ENCODE results near the gene KIRREL3. TPM values are rescaled to one million over a fixed set of nuclear protein-coding genes. Genes with fewer than 3 reads are reported as not detected.

The KIRREL3 gene
- total RNA-seq, 1 donor from 2014 or later: 26.5 TPM

DNA sequence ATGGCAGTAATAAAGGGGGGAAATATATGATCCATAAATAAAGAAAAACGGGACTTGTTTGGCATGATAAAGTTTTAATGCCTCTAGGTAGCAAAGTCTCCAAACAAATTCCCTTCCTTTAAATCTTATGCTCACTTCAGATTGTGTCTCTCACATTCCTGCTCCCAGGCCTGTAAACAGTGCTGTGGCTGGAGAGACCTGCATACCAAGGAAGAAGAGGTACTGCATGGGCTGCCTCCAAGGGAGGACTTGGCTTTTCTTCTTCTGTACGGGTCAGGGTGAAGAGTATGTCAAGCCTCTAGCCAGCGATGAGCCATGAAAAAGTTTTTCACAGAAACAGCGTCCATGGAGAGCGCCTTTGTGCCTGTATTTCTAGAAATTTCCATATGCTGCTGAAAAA, 161.8 kb downstream of the KIRREL3 start:
- FAIRE-seq (no peak), DNase-seq (ENCODE audit: low spot score in 2 of 2) (no peak)

DNA sequence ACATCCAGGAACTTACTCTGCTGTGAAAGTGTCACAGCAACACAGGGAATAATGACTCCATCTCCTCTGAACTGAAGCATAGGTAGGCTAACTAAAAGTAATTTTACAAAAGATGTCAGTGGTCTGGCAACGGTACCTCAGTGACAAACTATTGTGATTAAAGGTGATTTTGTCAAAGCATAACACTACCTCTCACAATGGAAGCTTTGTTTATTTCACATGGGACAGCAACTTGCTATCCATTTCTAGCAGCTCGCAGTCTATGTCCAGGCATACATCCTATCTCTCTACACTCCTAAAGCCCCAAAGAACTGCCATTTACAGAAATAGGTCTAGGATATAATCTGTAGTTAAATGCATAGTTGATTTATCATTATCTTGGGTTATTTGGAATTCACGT, 163.0 kb downstream of the KIRREL3 start:
- DNase-seq (ENCODE audit: low spot score in 2 of 2) (no peak), FAIRE-seq (no peak)

DNA sequence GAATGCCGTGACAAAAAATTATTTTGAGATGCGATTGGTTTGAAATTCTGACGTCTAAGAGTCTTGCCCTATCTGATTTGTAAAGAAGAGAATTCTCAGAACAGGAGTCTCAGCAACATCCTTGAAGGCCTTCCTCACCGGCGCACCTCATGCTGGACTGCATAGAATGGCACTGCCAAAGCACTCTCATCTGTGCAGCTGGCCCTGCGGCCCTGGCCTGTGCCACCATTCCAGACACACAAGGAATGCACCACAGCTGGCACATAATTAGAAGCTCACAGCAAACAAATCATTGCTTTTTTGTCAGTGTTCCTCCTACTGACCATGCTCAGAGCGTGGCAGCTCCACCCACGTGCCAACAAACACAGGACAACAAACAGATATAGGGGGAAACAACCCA, 166.0 kb downstream of the KIRREL3 start:
- DNase-seq (ENCODE audit: low spot score in 2 of 2) (no peak), FAIRE-seq (no peak)

DNA sequence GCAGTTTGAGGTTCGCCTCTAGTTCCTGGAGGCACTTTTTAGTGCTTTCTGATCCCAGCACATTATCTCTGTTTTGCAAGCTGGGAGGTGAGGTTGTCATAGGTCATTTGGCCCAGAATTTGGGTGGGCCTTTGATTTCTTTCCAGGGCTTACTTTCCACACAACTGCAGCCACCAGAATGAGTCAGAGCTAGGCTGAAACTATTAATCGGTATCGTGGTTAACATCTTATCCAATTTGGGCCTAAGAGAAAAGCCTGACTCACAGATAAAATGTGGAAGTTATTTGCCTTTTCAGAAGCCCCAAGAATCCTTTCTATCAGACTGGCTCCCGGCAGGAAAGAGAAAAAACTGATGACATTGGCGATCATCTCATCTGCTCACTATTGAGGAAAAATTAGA, 166.4 kb downstream of the KIRREL3 start:
- DNase-seq (ENCODE audit: low spot score in 2 of 2): no peak
- no peak for FAIRE-seq

DNA sequence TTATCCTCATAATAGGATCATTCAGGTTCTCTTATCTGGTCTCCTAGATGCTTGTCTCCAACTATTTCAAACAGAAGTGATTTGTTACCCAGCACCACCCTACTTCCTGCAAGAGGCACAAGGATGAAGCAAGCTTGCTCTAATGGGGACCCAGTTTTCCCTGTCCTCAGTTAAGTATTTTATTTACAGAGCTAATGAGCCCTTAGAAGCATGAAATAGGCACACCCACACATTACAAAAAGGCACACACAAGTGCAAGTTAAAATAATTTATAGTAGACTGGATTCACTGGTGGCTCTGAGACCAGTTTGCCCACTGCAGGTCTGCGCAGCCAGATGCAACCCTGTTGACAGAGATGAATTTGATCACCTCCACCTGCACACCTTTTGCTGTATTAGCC, 167.5 kb downstream of the KIRREL3 start:
- FAIRE-seq: no peak
- no peak for DNase-seq (ENCODE audit: low spot score in 2 of 2)

DNA sequence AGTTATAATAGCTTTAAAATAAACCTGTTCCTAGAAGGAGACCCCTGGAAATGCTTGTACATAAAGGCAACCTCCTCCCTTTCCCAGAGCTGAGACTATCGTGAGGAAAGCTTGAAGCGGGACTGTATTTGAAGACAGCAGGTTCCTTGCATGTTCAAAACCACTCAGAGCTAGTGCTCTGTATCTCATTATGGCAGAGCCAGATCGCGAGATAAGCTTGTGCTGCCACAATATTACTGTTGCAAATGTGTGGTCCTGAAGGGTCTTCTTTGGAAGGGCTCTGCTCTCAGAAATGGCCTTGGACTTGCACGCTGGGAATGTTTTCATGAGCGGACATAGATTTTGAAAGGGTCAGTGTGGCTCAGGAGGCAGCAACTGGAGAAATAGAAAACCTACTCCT, 168.2 kb downstream of the KIRREL3 start:
- no peak for FAIRE-seq

DNA sequence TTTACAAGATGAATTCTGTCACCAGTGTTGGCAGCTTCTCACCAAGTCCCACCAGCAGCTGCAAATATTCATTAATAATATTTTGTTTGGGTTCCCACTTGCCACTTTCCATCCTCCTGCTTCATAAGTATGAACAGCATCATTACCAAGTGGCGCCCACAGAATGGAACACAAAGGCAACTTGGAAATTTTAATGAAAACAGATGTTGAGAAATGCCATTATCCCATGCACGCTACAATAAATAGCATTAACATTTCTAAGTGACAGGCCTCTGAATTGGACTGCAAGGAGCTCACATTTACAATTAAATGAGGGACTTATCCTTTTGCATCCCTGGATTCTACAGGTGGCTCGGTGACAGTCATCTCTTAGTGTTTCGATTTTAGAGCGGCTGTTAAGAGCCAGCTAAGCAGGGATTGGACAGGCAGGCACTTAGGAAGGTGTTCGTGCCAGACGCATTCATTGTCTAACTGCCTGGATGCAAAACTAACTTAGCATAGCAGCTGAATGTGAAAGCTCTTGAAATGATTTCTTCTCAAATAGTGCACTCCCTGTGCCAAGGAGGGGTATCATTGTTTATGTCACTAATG, 170.3 kb downstream of the KIRREL3 start:
- FAIRE-seq: no peak
- DNase-seq (ENCODE audit: low spot score in 2 of 2): no peak

More for the DNA sequence above, 168.2 kb downstream of the KIRREL3 start:
- no peak for DNase-seq (ENCODE audit: low spot score in 2 of 2)

DNA sequence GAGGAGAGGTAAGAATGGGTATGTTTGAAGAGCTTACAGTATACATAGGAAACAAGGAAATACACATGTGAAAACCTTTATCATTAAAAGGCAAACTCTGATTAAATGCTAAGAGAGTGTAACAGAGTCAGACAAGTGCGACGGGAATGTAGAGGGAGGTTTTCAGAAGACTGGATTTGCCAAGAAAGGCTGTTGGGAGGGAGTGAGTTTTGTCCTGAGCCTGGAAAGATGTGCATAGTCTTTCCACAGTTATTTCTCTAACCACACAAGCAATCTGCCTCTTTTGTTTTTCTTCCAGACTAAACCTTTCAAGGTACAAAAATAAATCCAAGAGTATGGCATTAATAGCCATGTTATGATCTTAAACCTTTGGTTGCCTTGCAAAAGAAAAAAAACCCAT, 170.9 kb downstream of the KIRREL3 start:
- DNase-seq (ENCODE audit: low spot score in 2 of 2): no peak
- FAIRE-seq: no peak

DNA sequence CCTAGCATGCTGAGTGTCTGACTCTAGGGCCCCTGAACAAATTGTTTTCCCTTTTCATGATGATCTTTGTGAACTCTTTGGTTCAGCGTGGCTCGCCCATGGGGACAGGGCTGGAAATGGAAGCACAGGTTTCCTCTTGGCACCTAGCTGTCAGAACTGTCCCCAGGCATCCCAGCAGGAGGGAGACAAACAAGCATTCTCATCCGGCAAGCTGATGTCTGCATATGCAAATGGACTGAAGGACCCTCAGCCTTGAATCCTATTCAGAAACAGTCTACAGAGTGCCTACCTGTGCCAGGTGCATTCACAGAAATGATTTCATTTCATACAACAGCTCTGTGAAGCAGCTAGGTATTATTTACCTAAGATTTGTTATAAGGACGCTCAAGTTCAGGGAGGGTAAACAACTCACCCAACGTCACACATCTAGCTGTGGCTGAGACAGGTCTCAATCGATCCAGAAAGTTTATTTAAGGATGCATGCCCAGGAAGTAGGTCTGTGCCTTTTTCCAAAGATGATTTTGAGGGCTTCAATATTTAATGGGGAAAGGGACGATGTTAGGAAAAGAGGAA, 176.4 kb downstream of the KIRREL3 start:
- DNase-seq (ENCODE audit: low spot score in 2 of 2) (no peak), FAIRE-seq (no peak)

DNA sequence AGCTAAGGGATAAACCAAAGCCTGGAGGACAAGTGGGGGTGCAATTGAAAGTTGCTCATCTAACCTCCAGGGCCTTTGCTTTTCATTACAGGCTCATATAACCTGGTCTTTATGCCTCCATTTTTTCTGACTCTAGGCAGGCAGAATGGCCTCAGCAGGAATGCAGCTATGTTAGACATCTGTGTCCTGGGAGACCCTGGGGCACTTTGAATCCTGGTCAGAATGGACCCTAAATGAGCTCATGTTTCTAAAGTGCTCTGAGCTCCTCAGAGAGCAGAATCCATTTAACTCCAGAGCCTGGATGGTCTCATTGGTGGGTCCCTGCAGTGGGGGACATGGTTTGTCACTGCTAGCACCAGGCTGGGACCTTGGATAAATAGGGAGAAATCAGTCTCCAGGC, 177.3 kb downstream of the KIRREL3 start:
- FAIRE-seq (no peak), DNase-seq (ENCODE audit: low spot score in 2 of 2) (no peak)

DNA sequence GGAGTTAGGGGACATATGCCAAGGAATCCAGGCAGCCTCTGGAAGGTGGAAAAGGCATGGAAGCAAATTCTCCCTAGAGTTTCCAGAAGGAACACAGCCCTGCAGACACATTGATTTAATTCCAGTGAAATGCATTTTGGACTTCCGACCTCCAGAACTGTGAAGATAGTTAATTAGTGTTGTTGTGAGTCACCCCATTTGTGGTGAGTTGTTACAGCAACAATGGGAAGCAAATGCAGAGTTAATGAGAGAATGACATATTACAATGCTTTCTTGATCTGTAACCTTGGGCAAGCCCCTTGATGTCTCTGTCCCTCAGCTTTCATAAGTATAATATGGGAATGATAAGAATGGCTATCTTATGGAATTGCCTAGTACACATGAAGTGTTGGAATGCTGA, 178.7 kb downstream of the KIRREL3 start:
- DNase-seq (ENCODE audit: low spot score in 2 of 2) (no peak), FAIRE-seq (no peak)

DNA sequence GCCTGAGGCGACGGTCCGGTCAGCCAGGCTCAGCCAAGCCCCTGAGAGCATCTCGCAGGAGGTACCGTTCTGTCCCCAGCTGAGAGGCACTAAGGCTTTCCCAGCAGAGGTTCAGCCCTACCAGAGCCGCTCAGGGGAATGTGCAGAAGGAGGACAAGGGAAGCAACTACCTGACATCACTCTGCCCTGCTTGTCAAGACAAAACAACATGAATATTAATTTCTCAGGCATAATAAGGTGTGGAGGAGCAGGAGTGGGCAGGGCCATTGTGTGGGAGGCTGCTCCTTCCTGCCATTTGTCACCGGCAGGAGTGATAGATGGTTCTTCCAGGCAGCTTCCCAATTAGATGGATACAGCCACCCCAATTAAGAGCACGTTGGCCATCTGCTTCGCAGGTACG, 181.4 kb downstream of the KIRREL3 start:
- no peak for DNase-seq (ENCODE audit: low spot score in 2 of 2)
- FAIRE-seq: no peak

DNA sequence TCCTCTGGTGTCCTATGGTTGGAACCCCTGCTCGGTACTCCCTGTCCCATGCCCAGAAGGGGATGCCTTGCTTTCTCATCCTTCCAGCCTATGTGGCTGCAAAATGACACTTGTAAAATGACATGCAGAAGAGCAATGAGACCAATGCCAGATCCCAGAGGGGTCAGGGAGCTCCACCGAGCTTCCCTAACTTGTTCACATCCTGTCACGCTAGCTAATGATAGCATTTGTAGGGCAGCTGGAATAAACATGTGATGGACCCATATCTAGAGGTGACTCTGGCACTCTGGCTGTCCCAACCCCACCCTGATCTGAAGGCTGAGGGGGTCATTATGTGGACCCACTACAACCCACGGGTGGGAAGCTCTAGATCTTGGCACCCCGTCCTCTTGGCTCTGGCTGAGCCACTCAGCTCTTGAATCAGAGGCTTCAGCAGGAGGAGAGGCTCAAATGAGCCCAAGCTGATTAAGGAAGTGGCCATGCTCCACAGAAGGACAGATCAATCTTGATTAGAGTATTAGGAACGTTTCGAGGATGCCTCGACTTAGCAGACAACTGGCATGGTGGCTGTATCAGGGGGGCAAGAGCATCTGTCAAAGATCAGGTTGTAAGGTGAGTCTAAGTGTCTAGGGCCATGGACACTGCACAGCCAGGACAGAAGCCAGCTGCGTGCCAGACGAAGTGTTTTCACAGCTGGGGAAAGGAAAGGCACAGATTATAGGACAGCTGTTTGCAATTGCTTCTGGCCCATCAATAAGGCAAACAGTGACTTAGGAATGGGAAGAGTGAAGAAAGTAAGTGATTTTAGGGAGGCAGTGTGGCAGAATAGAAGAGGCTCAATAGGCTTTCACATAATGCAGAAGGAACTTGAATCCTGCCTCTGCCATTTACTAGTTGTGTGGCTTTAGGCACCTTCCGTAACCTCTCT, 182.8 kb downstream of the KIRREL3 start:
- FAIRE-seq: no peak
- DNase-seq (ENCODE audit: low spot score in 2 of 2): no peak

DNA sequence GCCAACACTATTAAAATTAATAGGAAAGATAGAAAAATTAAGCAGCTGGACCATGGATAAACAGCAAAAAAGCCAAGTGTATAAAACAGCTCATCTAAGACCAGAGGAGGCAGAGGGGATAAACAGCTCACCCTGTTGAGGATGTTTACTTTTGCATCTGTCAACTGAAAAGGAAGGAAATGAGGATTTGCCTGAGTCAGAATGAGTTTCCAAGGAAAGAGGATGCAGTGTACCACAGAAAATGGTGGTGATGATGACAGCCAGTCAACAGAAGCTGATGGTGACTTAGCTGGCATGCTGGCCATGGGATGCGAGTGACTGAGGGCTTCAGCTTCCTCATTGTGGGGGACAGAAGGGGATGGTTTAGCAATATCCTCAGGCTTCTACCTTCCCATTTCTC, 183.5 kb downstream of the KIRREL3 start:
- FAIRE-seq: no peak
- no peak for DNase-seq (ENCODE audit: low spot score in 2 of 2)

DNA sequence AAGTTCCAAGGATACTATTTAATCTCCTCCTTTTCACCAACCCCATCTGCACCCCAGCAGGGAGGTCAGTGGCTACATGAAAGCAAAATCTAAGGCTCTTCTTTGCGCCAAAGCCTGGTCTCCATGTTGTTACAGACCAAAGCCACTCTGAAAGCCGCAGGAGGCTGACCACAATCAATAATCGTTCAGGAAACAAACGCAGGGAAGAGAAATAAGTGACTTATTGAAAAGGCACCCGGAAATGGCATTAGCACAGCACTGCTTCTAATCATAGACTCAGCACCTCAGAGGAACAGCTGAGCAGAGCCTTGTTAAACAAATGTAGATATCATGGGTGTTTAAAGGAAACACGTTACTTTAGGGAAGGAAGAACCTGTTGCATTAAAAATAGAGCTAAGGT, 183.9 kb downstream of the KIRREL3 start:
- DNase-seq (ENCODE audit: low spot score in 2 of 2) (no peak), FAIRE-seq (no peak)

DNA sequence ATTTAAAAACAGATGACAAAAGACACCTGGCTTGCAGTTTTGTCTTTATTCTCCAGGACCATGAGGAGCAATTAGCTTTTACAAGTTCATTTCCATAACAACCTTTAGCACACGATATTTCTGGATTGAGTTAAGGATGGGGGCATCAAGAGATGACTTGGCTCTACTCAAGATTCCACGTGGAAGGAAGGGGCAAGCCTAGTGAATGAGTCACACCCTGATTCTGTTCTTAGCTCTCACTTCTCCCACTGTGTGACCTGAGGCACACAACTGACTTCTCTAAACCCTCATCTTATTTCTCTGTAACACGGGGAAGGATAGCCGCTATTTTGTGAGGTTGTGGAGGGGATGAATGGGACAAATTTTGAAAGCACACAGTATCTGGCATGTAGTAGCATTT, 185.5 kb downstream of the KIRREL3 start:
- no peak for DNase-seq (ENCODE audit: low spot score in 2 of 2)
- FAIRE-seq: no peak

DNA sequence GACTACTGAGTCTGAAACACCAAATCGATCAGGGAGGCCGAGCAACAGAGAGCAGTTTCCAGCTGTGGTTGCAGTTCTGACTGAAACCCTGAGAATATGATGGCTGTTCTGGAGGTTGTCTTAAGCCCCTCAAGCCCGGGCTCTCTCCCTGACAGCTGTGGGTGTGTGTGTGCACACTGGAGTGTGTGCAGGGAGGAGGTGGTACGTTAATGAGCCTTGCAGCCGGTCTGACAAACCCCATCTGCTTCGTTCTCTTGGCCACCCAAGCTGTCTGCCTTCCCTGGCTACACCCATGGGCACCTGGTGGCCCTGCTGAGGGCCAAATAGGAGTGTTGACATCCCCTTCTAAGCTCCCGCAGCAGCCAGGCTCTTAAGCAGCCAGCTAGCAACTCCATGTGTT, 189.8 kb downstream of the KIRREL3 start:
- DNase-seq (ENCODE audit: low spot score in 2 of 2) (no peak), FAIRE-seq (no peak)

DNA sequence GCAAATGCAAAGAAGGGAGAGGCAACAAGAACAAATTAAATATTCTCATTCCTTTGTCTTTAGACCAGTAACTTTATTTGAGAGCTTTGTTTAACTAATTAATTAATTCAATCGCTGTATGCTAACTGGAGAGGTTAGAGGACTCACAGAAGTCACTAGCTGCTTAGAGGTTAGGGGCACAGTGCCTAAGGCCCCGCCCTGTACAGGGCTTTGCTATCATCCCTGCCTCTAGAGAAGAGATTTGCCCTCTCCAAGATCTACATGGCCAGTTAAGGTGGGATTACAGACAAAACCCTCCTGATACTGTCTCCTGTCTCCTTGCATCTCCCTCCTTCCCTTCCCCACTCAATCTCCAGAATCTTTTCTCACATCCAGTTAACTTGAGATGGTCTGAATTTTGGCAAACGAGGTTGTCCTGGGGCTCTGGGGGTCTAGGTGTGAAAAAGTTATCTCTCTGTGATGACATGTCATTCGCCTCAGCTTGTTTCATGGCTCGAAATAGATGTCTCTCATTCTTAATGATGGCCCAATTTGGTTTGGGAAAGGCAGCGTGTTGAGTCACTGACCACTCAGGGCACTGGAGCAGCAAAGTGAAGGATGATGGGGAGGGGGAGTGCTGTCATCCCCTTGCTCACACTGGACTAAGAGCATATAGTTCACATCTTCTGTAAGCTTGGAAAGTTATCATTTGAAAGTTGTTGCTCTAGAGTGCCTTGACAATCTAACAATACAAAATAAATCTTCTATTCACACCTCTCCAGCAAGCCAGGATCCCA, 190.9 kb downstream of the KIRREL3 start:
- FAIRE-seq (no peak), DNase-seq (ENCODE audit: low spot score in 2 of 2) (no peak)

DNA sequence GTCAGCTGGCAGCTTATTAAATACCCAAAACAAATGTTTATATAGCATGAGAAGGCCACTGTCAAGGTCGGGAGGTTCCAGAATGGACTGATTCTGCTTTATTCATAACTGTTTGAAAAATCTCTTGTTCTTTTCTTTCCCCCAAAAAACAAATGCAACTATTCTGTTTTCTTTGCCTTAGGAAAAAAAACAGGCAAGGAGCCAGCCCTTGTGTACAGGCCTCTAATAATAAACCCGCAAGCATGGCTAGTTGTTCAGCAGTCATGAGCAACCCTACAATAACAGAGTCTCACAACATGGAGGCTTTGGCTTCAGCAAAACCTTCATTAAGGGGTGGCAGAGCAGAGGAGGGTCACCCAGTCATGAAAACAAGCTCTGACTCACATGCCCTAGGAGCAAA, 191.7 kb downstream of the KIRREL3 start:
- no peak for FAIRE-seq
- DNase-seq (ENCODE audit: low spot score in 2 of 2): peak in 1 of 2 donors; percentile 16

DNA sequence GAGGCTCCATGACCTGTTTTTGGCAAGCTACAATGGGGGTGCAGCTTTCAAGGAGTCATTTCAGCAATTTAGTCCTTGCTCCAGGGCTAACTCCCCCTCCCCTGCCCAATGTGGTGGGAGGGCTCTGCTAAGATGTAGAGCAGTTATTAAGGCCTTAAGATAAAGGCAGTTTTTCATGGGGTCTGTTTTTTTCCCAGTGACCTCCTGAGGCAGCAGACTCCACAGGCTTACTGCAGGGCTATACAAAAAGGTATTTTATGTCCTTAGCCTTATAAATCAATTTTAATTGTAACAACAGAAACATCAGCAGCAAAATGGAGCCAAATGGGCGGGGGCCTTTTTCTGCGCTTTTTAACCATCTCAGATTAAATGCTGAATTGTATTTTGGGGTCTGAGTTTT, 192.3 kb downstream of the KIRREL3 start:
- DNase-seq (ENCODE audit: low spot score in 2 of 2): no peak
- FAIRE-seq: no peak

DNA sequence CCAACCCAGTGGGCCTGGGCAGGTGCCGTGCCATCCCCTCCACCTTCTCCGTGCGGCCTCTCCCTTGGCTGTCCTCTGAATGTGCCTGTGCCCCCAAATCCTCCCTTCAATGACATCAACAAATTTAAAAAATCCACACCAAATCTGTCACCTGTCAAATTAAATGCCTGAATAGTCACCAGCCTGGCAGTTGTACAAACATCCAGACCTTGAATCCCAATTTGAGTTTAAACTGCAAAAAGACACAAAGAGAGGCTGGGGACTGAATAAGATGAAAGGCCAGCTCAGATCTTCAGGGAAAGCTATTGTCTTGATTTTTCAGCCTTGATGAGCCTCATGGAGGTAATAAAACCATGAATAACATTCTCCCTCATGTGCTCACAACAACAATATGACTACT, 194.7 kb downstream of the KIRREL3 start:
- no peak for FAIRE-seq
- no peak for DNase-seq (ENCODE audit: low spot score in 2 of 2)
